GM12892 (cell line): ENCODE results near the gene ASCL2.

Experiments
- POLR2A ChIP-seq: IDR thresholded peaks from 2 replicates; pipeline ENCODE4 v1.6.1; 2011; ENCODE audit warnings: low read depth, low read length, control low read depth
- POLR2AphosphoS5 ChIP-seq: IDR thresholded peaks from 2 replicates; pipeline ENCODE4 v1.6.1; 2011; ENCODE audit warnings: low read depth, low read length, control low read depth

GRCh38 chr11:2306452-2306823 is 36.0 kb upstream of the ASCL2 start:
- TF ChIP-seq POLR2A (no peak), POLR2AphosphoS5 (no peak)
